H1 (cell line): ENCODE data around the gene PSMC3. TPM values are rescaled to one million over a fixed set of nuclear protein-coding genes. Genes with fewer than 3 reads are reported as not detected.
A peak's percentile ranks its signal among the peaks of the same experiment; 100 is the strongest.

Experiments used
- BCL11A ChIP-seq, 2 experiments: IDR thresholded peaks; one replicate each; pipeline ENCODE4 v1.6.1; 2011; ENCODE audit warnings: low read depth in 2 of 2, low read length in 2 of 2, mild to moderate bottlenecking in 2 of 2
- CBX5 ChIP-seq: fragments of 300-800, 300-1000 bp; sonication (generic); IDR thresholded peaks from 2 replicates; pipeline ENCODE4 v1.7.1; 2016; ENCODE audit warnings: antibody characterized with exemption, low read length, low read depth
- CHD1 ChIP-seq: IDR thresholded peaks from 2 replicates; pipeline ENCODE4 v1.6.1; 2012; ENCODE audit warnings: low read depth, low read length, improper control_type of control experiment
- EGR1 ChIP-seq: IDR thresholded peaks from 2 replicates; pipeline ENCODE4 v1.6.1; 2011; ENCODE audit warnings: low read depth, low read length, borderline replicate concordance
- HDAC2 ChIP-seq, 2 experiments: fragments of 300-600 bp in 1 of 2; sonication (generic) in 1 of 2; IDR thresholded peaks; 2 replicates each; pipeline ENCODE4 v1.6.1; 2011 to 2012; ENCODE audit warnings: low read depth in 2 of 2, low read length in 2 of 2, mild to moderate bottlenecking in 2 of 2, moderate library complexity in 2 of 2, borderline replicate concordance in 1 of 2, inconsistent platforms in 1 of 2
- JUN ChIP-seq: IDR thresholded peaks from 2 replicates; pipeline ENCODE4 v1.6.1; 2011; ENCODE audit warnings: low read depth, mild to moderate bottlenecking, improper control_type of control experiment, low read length
- KDM5A ChIP-seq: fragments of 200-600 bp; IDR thresholded peaks from 2 replicates; pipeline ENCODE4 v1.7.1; 2012; ENCODE audit warnings: mild to moderate bottlenecking, low read length, inconsistent platforms, mixed read lengths
- NANOG ChIP-seq: IDR thresholded peaks from 2 replicates; pipeline ENCODE4 v1.6.1; 2011; ENCODE audit warnings: low read length, low read depth, mild to moderate bottlenecking, inconsistent platforms; ENCODE audit not compliant: insufficient read depth, poor library complexity, severe bottlenecking
- NRF1 ChIP-seq: IDR thresholded peaks from 2 replicates; pipeline ENCODE4 v1.6.1; 2011; ENCODE audit warnings: mild to moderate bottlenecking, low read depth, low read length, improper control_type of control experiment
- RFX5 ChIP-seq: IDR thresholded peaks from 2 replicates; pipeline ENCODE4 v1.6.1; 2011; ENCODE audit warnings: low read depth, low read length, improper control_type of control experiment, borderline replicate concordance
- SP1 ChIP-seq: IDR thresholded peaks from 2 replicates; pipeline ENCODE4 v1.6.1; 2011; ENCODE audit warnings: low read depth, low read length
- SUZ12 ChIP-seq: fragments of 200-600 bp; sonication (generic); IDR thresholded peaks from 2 replicates; pipeline ENCODE4 v1.6.1; 2012; ENCODE audit warnings: mild to moderate bottlenecking, inconsistent platforms, low read length, moderate library complexity, mixed read lengths
- TBP ChIP-seq: IDR thresholded peaks from 2 replicates; pipeline ENCODE4 v1.6.1; 2011; ENCODE audit warnings: low read depth, low read length, improper control_type of control experiment
- polyA plus RNA-seq, 7 experiments: library from polyadenylated mRNA; depleted of rRNA in 3 of 7; stranded (reverse) in 5 of 7; unstranded in 2 of 7; fragments of >200 nt in 5 of 7; fragments of 200-250 nt in 2 of 7; gene quantifications; 1 replicate in 5 of 7; 2 replicates in 1 of 7; 4 replicates in 1 of 7; pipeline versions ENCODE4 v1.2.1 to v1.2.3, GENCODE V29; 2011 to 2013; ENCODE audit warnings: missing spikeins in 2 of 7, mixed read lengths in 2 of 7
- total RNA-seq: library from RNA; stranded (reverse); fragmentation: NEBNext Ultra II Directional; extraction: Animal tissue kit (Norgen Biotek cat#: 25700); gene quantifications from 2 replicates; pipeline ENCODE4 v1.2.1, GENCODE V29; 2021
- TF ChIP-seq, protein P1 (sequence below): IDR thresholded peaks from 2 replicates; pipeline ENCODE4 v1.6.1; 2012; ENCODE audit warnings: low read length, inconsistent platforms
- TF ChIP-seq, protein P2 (sequence below): IDR thresholded peaks from 2 replicates; pipeline ENCODE4 v1.6.1; 2012; ENCODE audit warnings: inconsistent platforms
- TF ChIP-seq, protein P3 (sequence below), 3 experiments: IDR thresholded peaks; 1 replicate in 2 of 3; 2 replicates in 1 of 3; pipeline versions ENCODE4 v1.5.1 to v1.6.1; 2011; ENCODE audit warnings: low read length in 3 of 3, mild to moderate bottlenecking in 3 of 3, inconsistent platforms in 2 of 3, low read depth in 1 of 3, moderate library complexity in 1 of 3; ENCODE audit not compliant: insufficient read depth in 1 of 3; ENCODE audit errors: control extremely low read depth in 1 of 3

The PSMC3 gene
- total and polyA plus RNA-seq, 2 of the 8 experiments (the other 6 are each of a cell fraction or from before 2014, with no cell fraction given) = 105 to 160 TPM

DNA sequence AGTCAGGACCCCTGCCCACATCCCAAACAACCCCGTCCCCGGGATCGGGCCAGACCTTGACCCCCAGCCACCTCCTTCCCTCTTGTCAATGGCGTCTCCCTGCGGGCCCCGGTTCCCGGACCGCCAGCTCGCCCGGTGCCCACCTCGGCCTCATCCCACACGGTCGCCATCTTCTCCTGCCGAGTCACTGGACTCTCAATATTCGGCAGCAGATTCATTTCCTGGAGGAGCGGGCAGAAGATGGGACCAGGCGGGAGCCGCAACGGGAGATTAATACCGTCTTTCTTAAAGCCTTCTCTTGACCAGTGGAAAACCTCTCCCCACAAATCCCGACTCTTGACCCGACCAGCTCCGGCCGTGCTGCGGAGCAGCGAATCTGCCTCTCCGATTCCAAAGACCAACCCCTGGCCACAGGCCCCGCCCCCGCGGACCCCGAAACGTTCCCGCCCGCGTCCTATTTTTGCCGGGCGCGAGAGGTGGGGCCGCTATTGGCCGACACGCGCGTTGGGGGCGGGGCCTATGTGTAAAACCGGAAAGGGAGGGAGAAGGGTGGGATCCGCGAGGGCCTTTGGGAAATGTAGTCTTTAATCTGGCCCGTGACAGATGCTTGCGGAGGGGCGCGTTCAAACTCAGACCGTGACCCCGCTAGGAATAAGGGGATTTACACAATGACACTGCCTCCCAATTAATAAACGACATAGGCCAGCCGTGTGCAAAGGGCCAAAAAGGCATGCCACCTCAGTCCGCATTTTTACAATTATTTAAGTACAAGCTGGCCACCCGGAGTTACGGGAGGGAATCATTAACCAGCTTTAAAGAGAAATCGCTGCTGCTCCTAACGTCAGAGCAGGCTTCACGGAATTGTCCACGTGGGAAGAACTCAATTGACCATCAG lies at the start of gene PSMC3 (continued):
- TF ChIP-seq NANOG (no peak), JUN (no peak), HDAC2 (IDR thresholded peaks at IDR 0.05; ENCODE audit: borderline replicate concordance in 1 of 2, low read depth in 2 of 2, low read length in 2 of 2) (no peak), CHD1 (no peak), SP1 (no peak), NRF1 (no peak), SUZ12 (no peak), EGR1 (peak; percentile 21; the same call in 1 of the 2 replicates), KDM5A (peak; percentile 87; the same call in 1 of the 2 replicates), RFX5 (no peak), TBP (peak; percentile 90), CBX5 (no peak), BCL11A (IDR thresholded peaks at IDR 0.05; ENCODE audit: low read depth in 2 of 2, low read length in 2 of 2) (no peak)
- TF ChIP-seq, protein P1, sequence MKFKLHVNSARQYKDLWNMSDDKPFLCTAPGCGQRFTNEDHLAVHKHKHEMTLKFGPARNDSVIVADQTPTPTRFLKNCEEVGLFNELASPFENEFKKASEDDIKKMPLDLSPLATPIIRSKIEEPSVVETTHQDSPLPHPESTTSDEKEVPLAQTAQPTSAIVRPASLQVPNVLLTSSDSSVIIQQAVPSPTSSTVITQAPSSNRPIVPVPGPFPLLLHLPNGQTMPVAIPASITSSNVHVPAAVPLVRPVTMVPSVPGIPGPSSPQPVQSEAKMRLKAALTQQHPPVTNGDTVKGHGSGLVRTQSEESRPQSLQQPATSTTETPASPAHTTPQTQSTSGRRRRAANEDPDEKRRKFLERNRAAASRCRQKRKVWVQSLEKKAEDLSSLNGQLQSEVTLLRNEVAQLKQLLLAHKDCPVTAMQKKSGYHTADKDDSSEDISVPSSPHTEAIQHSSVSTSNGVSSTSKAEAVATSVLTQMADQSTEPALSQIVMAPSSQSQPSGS = no peak
- TF ChIP-seq, protein P2, sequence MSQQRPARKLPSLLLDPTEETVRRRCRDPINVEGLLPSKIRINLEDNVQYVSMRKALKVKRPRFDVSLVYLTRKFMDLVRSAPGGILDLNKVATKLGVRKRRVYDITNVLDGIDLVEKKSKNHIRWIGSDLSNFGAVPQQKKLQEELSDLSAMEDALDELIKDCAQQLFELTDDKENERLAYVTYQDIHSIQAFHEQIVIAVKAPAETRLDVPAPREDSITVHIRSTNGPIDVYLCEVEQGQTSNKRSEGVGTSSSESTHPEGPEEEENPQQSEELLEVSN = no peak
- TF ChIP-seq, protein P3, sequence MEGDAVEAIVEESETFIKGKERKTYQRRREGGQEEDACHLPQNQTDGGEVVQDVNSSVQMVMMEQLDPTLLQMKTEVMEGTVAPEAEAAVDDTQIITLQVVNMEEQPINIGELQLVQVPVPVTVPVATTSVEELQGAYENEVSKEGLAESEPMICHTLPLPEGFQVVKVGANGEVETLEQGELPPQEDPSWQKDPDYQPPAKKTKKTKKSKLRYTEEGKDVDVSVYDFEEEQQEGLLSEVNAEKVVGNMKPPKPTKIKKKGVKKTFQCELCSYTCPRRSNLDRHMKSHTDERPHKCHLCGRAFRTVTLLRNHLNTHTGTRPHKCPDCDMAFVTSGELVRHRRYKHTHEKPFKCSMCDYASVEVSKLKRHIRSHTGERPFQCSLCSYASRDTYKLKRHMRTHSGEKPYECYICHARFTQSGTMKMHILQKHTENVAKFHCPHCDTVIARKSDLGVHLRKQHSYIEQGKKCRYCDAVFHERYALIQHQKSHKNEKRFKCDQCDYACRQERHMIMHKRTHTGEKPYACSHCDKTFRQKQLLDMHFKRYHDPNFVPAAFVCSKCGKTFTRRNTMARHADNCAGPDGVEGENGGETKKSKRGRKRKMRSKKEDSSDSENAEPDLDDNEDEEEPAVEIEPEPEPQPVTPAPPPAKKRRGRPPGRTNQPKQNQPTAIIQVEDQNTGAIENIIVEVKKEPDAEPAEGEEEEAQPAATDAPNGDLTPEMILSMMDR (IDR thresholded peaks at IDR 0.05; ENCODE audit: control extremely low read depth in 1 of 3, insufficient read depth in 1 of 3, low read depth in 1 of 3, low read length in 3 of 3) = no peak
